Ascending aorta (tissue), 2 donors: Measurements from ENCODE around the gene DIPK1A. TPM values are rescaled to one million over a fixed set of nuclear protein-coding genes. Genes with fewer than 3 reads are reported as not detected.
"Not testable (repeated sequence)": the region's sequence is repeated elsewhere in the genome, so short reads cannot be mapped to it uniquely, and the experiment has no call there.

Source experiments
- DNase-seq, 2 donors: peaks; one replicate each; pipeline ENCODE4 v3.0.0-alpha.2; 2019; ENCODE audit warnings: low spot score in 2 of 2
- H3K27ac ChIP-seq, 2 donors: fragments of 200-600 bp; sonication (generic); one replicate each; pipeline ENCODE4 v1.5.1; 2016 to 2017; ENCODE audit warnings: mild to moderate bottlenecking in 1 of 2
- H3K27me3 ChIP-seq: fragments of 200-600 bp; sonication (generic); one replicate; pipeline ENCODE4 v1.5.1; 2017
- H3K36me3 ChIP-seq, 2 donors: fragments of 200-600 bp; sonication (generic); one replicate each; pipeline ENCODE4 v1.5.1; 2016
- H3K4me1 ChIP-seq, 2 donors: fragments of 200-600 bp; sonication (generic); one replicate each; pipeline ENCODE4 v1.5.1; 2016 to 2017; ENCODE audit warnings: mild to moderate bottlenecking in 1 of 2
- H3K4me3 ChIP-seq, 2 donors: fragments of 200-600 bp; sonication (generic); one replicate each; pipeline ENCODE4 v1.5.1; 2016 to 2017; ENCODE audit warnings: mild to moderate bottlenecking in 1 of 2
- H3K9me3 ChIP-seq, 2 donors: fragments of 200-600 bp; sonication (generic); one replicate each; pipeline ENCODE4 v1.5.1; 2016
- intact Hi-C: fragments of 100-400 bp; cut with DNase I; formaldehyde crosslinking; loops from one replicate; pipeline ENCODE4 v1.15.1; 2023
- total RNA-seq: library from RNA; depleted of rRNA; stranded (reverse); fragments of >200 nt; gene quantifications from one replicate; pipeline ENCODE4 v1.1.0, GENCODE V29; 2016
- TF ChIP-seq, protein P1 (sequence below), 3 experiments: fragments of 200-600 bp in 2 of 3; fragments of 450-650 bp in 1 of 3; sonication (generic) in 2 of 3; IDR thresholded peaks; one replicate each; pipeline ENCODE4 v1.5.1; 2016 to 2019; ENCODE audit warnings: antibody characterized with exemption in 3 of 3, mild to moderate bottlenecking in 1 of 3, moderate library complexity in 1 of 3

The DIPK1A gene
- total RNA-seq, 1 donor from 2014 or later: 7.0 TPM

DNA sequence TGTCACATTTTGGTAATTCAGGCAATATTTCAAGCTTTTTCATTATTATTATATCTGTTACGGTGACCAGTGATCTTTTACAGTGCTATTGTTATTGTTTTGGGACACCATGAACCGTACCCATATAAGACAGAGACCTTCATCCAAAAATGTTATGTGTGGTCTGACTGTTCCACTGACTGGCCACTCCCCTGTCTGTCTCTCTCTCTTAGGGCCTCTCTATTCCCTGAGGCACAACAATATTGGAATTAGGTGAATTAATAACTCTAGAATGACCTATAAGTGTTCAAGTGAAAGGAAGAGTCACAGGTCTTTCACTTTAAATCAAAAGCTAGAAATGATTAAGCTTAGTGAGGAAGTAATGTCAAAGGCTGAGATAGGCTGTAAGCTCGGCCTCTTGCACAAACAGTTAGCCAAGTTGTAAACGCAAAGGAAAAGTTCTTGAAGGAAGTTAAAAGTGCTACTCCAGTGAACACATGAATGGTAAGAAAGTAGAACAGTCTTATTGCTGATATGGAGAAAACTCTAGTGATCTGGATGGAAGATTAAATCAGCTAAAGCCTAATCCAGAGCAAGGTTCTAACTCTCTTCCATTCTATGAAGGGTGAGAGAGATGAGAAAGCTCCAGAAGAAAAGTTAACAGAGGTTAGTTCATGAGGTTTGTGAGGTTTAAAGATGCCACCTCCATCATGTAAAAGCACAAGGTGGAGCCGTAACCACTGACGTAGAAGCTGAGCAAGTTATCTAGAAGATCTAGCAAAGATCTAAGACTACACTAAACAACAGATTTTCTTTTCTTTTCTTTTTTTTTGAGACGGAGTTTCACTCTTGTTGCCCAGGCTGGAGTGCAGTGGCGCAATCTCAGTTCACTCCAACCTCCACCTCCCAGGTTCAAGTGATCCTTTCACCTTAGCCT lies 19.7 kb upstream of the DIPK1A start:
- Histone ChIP-seq H3K4me3 (no peak overlapping the region), H3K27ac (no peak overlapping the region), H3K9me3 (no peaks in the 10 kb centered on the region), H3K27me3 (no peaks in the 10 kb centered on the region), H3K36me3 (no peaks in the 10 kb centered on the region), H3K4me1 (no peaks in the 10 kb centered on the region)
- TF ChIP-seq, protein P1, sequence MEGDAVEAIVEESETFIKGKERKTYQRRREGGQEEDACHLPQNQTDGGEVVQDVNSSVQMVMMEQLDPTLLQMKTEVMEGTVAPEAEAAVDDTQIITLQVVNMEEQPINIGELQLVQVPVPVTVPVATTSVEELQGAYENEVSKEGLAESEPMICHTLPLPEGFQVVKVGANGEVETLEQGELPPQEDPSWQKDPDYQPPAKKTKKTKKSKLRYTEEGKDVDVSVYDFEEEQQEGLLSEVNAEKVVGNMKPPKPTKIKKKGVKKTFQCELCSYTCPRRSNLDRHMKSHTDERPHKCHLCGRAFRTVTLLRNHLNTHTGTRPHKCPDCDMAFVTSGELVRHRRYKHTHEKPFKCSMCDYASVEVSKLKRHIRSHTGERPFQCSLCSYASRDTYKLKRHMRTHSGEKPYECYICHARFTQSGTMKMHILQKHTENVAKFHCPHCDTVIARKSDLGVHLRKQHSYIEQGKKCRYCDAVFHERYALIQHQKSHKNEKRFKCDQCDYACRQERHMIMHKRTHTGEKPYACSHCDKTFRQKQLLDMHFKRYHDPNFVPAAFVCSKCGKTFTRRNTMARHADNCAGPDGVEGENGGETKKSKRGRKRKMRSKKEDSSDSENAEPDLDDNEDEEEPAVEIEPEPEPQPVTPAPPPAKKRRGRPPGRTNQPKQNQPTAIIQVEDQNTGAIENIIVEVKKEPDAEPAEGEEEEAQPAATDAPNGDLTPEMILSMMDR (IDR thresholded peaks at IDR 0.05): no peak
- no peak for DNase-seq
- intact Hi-C loops: no loop called here

DNA sequence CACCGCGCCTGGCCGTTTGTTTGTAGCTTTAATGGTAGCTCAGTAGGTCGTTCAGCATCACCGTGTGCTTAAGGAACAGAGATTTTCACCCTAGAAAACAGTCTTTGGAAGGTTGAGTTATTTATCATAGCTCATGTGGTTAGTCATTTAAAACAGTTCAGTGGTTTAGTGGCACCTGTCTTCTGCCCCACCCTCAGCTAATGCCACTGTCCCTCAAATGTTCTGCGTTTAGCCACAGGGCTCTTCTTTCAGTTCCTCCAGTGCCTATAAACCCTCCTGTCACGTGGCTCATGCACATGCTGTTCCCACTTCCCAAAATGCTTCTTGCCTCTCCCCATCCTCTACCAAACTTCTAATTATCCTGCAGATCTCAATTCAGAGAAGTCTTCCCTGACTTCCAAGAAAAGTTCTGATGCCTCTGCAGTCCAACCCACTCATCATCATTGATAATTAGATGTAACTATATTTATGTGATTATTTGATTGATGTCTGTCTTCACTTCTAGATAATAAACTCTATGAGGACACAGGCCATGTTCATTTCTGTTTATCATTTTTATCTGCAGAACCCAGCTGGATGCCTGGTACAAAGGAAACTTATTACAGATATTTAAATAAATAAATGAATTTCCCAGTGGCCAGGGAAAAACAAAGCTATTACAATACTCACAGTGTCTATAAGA lies 14.4 kb upstream of the DIPK1A start:
- Histone ChIP-seq H3K36me3 (no peaks in the 10 kb centered on the region), H3K27ac (no peak overlapping the region), H3K9me3 (no peaks in the 10 kb centered on the region), H3K27me3 (no peaks in the 10 kb centered on the region), H3K4me3 (no peak overlapping the region), H3K4me1 (peaks cover 0 to 5% of the 10 kb centered on the region in 2 donors)
- intact Hi-C loops: loop anchor here (5.0 kb wide), 1 partner anchor 43 kb away; no protein-coding TSS in a partner anchor
- TF ChIP-seq, protein P1 (IDR thresholded peaks at IDR 0.05): no peak
- no peak for DNase-seq

DNA sequence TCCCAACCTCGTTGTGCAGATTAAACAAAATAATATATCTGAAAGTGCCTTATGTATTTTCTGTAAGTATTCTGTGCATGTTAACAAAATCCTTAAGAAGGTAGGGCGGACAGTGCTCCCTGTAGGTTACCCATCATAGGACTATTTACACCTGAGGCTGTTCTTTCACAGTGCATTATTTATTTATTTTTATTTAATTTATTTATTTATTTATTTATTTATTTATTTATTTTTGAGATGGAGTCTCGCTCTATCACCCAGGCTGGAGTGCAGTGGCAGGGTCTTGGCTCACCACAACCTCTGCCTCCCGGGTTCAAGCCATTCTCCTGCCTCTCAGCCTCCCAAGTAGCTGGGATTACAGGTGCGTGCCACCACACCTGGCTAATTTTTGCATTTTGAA lies 12.8 kb upstream of the DIPK1A start:
- H3K27ac ChIP-seq, H3K9me3 ChIP-seq, intact Hi-C loops, H3K4me1 ChIP-seq, H3K36me3 ChIP-seq, DNase-seq, H3K4me3 ChIP-seq, H3K27me3 ChIP-seq: not testable (repeated sequence)

DNA sequence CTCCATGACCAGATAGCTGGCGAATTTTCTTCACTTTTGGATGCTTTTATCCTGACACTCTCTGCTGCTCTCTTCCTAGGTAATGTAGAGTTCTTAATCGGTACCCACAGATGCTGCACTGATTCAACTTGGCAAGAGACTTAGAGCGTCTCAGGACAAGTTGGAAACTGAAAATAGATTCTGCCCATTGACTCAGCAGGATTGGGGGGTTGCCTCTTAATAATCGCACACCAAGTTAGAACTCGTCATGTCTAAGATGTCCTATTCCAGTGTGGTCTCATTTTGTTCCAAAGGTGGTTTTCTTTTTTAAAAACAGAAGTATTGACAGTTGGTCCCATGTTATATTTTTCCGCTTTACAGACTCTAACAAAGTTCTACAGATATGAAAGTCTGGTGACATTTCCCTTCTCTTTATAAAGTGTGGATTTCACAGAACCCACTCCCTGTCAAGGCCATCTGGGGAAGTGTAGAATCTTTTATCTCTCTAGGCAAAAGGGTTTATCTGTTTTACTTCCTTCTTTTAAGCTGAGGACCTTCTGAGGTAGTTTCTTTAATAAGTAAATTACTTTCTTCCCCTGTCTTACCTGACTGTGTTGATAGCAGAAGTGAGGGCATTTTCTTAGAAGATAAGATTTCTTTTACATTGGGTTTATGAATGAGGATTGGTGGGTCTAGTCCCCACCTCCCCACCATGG lies 12.1 kb upstream of the DIPK1A start:
- H3K27me3 ChIP-seq: no peaks in the 10 kb centered on the region
- DNase-seq: no peak
- no peak overlapping the region for H3K4me3 ChIP-seq
- peak overlapping the region in 1 of 2 donors; percentile 33 for H3K27ac ChIP-seq
- peaks cover 0 to 5% of the 10 kb centered on the region in 2 donors for H3K4me1 ChIP-seq
- TF ChIP-seq, protein P1 (IDR thresholded peaks at IDR 0.05): no peak
- intact Hi-C loops: no loop called here
- H3K36me3 ChIP-seq: no peaks in the 10 kb centered on the region
- no peaks in the 10 kb centered on the region for H3K9me3 ChIP-seq

DNA sequence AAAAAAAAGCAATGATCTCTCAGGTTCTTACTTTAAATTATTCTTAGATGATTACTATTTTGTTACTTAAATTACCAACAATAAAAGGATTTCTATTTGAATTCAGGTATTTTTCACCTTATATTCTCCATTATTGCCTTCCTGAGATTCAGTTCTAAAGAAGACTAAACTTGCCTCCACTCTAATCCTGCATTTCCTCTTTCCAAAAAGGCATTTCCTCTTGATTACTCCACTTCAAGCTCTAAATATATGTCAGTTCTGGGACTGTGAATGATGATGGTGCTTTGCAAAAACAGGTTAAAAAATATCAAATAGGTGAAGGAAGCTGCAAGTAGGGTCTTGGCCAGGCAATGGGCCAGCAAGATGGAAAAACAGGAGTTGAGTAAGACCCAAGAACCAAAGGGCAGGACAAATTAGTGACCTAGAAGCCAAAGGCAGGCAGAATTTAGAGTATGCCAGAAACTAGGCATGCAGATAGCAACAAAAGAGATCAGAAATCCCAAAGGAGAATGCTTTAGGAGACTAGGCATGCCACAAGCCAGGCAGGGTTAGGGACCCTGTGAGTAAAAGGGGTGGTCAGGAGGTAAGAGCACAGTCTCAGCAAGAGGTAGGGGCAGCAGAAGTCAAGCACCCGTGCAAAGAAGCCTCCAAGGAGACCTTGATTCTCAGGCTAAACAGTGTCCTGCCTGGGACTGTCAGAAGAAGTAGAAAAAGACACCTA lies 11.3 kb upstream of the DIPK1A start:
- Histone ChIP-seq H3K27ac (peak overlapping the region in 1 of 2 donors; percentile 33), H3K36me3 (no peaks in the 10 kb centered on the region), H3K4me1 (peaks cover 0 to 5% of the 10 kb centered on the region in 2 donors), H3K9me3 (no peaks in the 10 kb centered on the region), H3K4me3 (no peak overlapping the region), H3K27me3 (no peaks in the 10 kb centered on the region)
- TF ChIP-seq, protein P1 (IDR thresholded peaks at IDR 0.05): no peak
- intact Hi-C loops: no loop called here
- DNase-seq: no peak

DNA sequence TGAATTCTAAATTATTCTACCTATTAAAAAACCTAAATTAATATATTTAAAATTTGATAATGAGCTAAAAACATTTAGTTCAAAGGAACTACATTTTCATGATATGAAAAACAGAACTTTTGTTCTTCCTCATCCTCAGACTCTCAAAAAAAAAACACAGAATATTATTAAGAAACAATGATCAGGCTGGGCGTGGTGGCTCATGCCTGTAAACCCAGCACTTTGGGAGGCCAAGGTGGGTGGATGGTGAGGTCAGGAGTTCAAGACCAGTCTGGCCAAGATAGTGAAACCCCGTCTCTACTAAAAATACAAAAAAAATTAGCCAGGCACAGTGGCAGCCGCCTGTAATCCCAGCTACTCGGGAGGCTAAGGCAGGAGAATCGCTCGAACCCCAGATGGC lies 10.7 kb upstream of the DIPK1A start:
- intact Hi-C loops, H3K9me3 ChIP-seq, H3K36me3 ChIP-seq, DNase-seq, H3K4me1 ChIP-seq, H3K27ac ChIP-seq, H3K4me3 ChIP-seq, H3K27me3 ChIP-seq: not testable (repeated sequence)
